ENCODE measurements around the gene KLF1.

- no peak for TF ChIP-seq CTCF (IDR thresholded peaks at IDR 0.05; ENCODE audit: control extremely low read depth in 1 of 3, insufficient read depth in 1 of 3, low read depth in 1 of 3, low read length in 3 of 3)
- no peak for TF ChIP-seq RNF2 (IDR thresholded peaks at IDR 0.05; ENCODE audit: borderline replicate concordance, low read depth, low read length, missing control alignments, poor library complexity, severe bottlenecking)
- TF ChIP-seq BCL11A (IDR thresholded peaks at IDR 0.05; ENCODE audit: low read depth in 2 of 2, low read length in 2 of 2) = no peak
- no peak for TF ChIP-seq NRF1 (IDR thresholded peaks at IDR 0.05; ENCODE audit: low read depth, low read length)
- TF ChIP-seq POLR2A (IDR thresholded peaks at IDR 0.05; ENCODE audit: control extremely low read depth in 1 of 2, low read depth in 2 of 2, low read length in 2 of 2) = no peak
Observed at GRCh38 chr19:12884627-12884925, 2.4 kb downstream of the KLF1 start.

Data from H1 (cell line).